Measurements from ENCODE around the gene CLDN10. TPM values are rescaled to one million over a fixed set of nuclear protein-coding genes. Genes with fewer than 3 reads are reported as not detected.

CLDN10 gene
- total RNA-seq, 1 donor from 2014 or later = 1.8 TPM

GRCh38 chr13:95615539-95615938 is 63.0 kb downstream of the CLDN10 start:
- H3K4me1 Mint-ChIP-seq = peaks cover 6% of the 10 kb centered on the region
- H3K9me3 Mint-ChIP-seq = no peaks in the 10 kb centered on the region
- peaks cover 34% of the 10 kb centered on the region for H3K36me3 Mint-ChIP-seq (ENCODE audit: low read depth)
- H3K27ac Mint-ChIP-seq (ENCODE audit: unreplicated experiment) = no peak overlapping the region
- DNase-seq (ENCODE audit: low read depth, low spot score) = no peak
- no peaks in the 10 kb centered on the region for H3K27me3 Mint-ChIP-seq (ENCODE audit: low read depth)
- no peak for TF ChIP-seq CTCF (conservative IDR thresholded peaks at IDR 0.05)
- no peak overlapping the region for H3K4me3 Mint-ChIP-seq

- no peak overlapping the region for H3K4me3 Mint-ChIP-seq
- H3K9me3 Mint-ChIP-seq = no peaks in the 10 kb centered on the region
- peaks cover 41% of the 10 kb centered on the region for H3K36me3 Mint-ChIP-seq (ENCODE audit: low read depth)
- no peaks in the 10 kb centered on the region for H3K27me3 Mint-ChIP-seq (ENCODE audit: low read depth)
- no peak for DNase-seq (ENCODE audit: low read depth, low spot score)
- peaks cover 6% of the 10 kb centered on the region for H3K4me1 Mint-ChIP-seq
- TF ChIP-seq CTCF (conservative IDR thresholded peaks at IDR 0.05) = no peak
- no peak overlapping the region for H3K27ac Mint-ChIP-seq (ENCODE audit: unreplicated experiment)
These were observed 67.7 kb downstream of the CLDN10 start for GRCh38 chr13:95620030-95620824.

- Mint-ChIP-seq H3K4me3 (no peak overlapping the region), H3K4me1 (peaks cover 6% of the 10 kb centered on the region), H3K27ac (ENCODE audit: unreplicated experiment) (no peak overlapping the region), H3K27me3 (ENCODE audit: low read depth) (no peaks in the 10 kb centered on the region), H3K9me3 (no peaks in the 10 kb centered on the region), H3K36me3 (ENCODE audit: low read depth) (peaks cover 44% of the 10 kb centered on the region)
- no peak for DNase-seq (ENCODE audit: low read depth, low spot score)
- no peak for TF ChIP-seq CTCF (conservative IDR thresholded peaks at IDR 0.05)
These were observed 68.4 kb downstream of the CLDN10 start for GRCh38 chr13:95620825-95621498.

- peaks cover 6% of the 10 kb centered on the region for H3K4me1 Mint-ChIP-seq
- H3K4me3 Mint-ChIP-seq = no peak overlapping the region
- TF ChIP-seq CTCF (conservative IDR thresholded peaks at IDR 0.05) = no peak
- H3K27ac Mint-ChIP-seq (ENCODE audit: unreplicated experiment) = no peak overlapping the region
- no peaks in the 10 kb centered on the region for H3K27me3 Mint-ChIP-seq (ENCODE audit: low read depth)
- DNase-seq (ENCODE audit: low read depth, low spot score) = no peak
- H3K9me3 Mint-ChIP-seq = no peaks in the 10 kb centered on the region
- peaks cover 48% of the 10 kb centered on the region for H3K36me3 Mint-ChIP-seq (ENCODE audit: low read depth)
These were observed 70.6 kb downstream of the CLDN10 start for GRCh38 chr13:95623141-95623540.

GRCh38 chr13:95624020-95624419 is 71.5 kb downstream of the CLDN10 start:
- peak; percentile 77 for TF ChIP-seq CTCF (conservative IDR thresholded peaks at IDR 0.05)
- Mint-ChIP-seq H3K27me3 (ENCODE audit: low read depth) (no peaks in the 10 kb centered on the region), H3K36me3 (ENCODE audit: low read depth) (peaks cover 52% of the 10 kb centered on the region), H3K9me3 (no peaks in the 10 kb centered on the region), H3K4me3 (no peak overlapping the region), H3K4me1 (peaks cover 6% of the 10 kb centered on the region), H3K27ac (ENCODE audit: unreplicated experiment) (no peak overlapping the region)
- DNase-seq (ENCODE audit: low read depth, low spot score) = peak; percentile 38

Measured in neural crest cell (in vitro differentiated cells).